ENCODE data around the gene LSM12.

The LSM12 gene

DNA sequence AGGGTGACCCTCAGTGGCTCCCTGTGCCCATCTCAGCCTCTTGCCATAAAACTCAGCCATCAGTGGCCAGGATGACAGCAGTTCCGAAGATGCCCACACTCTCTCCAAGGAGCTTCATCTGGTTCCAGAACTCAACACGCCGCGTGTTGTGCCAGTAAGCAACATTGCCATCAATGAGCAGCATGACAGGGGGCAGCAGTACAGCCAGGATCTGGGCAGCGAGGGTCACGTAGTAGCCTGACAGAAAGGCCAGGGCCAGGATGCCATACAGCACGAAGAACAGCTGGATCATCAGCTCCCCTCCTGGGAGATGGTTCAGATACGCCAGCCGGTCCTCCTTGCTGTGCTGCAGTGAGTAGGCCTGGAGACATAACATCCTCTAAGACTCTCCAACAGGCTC is 54.6 kb downstream of the LSM12 start:
- no peak overlapping the region for H3K4me3 ChIP-seq (ENCODE audit: low read depth, low read length)
- TF ChIP-seq, protein P1, sequence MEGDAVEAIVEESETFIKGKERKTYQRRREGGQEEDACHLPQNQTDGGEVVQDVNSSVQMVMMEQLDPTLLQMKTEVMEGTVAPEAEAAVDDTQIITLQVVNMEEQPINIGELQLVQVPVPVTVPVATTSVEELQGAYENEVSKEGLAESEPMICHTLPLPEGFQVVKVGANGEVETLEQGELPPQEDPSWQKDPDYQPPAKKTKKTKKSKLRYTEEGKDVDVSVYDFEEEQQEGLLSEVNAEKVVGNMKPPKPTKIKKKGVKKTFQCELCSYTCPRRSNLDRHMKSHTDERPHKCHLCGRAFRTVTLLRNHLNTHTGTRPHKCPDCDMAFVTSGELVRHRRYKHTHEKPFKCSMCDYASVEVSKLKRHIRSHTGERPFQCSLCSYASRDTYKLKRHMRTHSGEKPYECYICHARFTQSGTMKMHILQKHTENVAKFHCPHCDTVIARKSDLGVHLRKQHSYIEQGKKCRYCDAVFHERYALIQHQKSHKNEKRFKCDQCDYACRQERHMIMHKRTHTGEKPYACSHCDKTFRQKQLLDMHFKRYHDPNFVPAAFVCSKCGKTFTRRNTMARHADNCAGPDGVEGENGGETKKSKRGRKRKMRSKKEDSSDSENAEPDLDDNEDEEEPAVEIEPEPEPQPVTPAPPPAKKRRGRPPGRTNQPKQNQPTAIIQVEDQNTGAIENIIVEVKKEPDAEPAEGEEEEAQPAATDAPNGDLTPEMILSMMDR (IDR thresholded peaks at IDR 0.05; ENCODE audit: borderline replicate concordance, insufficient read depth, low read depth, low read length) = no peak

DNA sequence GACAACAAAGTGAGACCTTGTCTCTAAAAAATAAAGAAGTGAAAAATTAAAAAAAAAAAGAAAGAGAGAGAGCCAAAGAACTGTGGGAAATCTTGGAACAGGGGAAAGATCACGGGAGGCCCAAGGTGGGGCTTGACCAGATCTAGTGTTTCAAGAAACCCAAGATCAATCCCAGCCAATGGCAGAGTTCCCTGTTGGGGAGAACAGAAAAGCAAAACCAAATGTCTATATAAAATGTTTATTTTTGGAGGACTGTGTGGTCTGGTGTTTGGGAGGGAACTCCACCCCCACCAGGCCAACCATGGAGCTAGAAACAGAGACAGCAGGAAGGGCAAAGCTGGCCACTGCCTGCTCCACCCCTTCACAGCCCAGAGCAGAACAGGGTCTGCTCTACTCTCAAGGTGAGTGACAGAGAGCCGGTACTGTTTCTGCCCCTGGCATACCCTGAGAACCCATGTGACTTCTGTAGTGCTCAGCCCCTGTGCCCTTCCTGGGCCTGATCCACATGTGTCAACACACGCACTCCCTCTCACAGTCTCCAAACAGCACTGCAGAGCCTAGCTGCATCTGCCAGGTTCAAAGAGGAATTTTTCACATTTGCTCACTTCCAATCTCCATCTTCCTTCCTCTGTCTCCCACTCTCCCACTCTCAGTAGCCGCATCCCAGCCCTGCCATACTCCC is 55.4 kb downstream of the LSM12 start:
- no peak overlapping the region for H3K4me3 ChIP-seq (ENCODE audit: low read depth, low read length)

DNA sequence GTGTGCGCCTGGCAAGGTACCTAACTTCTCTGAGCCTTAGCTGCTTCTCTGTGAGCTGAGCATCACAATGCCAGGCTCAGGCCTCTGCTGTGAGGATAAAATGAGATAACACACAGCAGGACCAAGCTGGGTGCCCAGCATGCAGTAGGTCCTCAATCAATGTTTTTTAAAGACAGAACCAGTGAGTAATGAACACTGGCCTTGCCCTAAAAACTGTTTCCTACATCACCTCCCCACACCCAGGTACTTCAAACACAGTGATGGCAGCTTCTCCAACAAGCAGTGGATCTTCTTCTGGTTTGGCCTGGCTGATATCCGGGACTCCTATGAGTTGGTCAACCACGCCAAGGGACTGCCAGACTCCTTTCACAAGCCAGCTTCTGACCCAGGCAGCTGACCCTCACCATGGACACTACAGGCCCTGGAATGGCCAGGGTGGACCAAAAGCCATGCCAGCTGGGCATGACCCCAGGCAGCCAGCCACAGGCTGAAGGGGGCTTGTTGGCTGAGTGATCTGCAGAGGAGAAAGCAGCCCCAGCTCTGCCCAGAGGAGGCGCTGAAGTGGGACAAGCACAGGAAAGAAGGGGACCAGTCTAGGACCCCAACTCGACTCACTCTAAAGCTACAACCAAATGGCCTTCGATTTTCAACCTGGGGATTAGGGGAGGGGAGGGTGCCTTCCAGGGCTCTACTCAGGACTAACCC is 58.1 kb downstream of the LSM12 start:
- H3K4me3 ChIP-seq (ENCODE audit: low read depth, low read length) = no peak overlapping the region
- TF ChIP-seq, protein P1 (IDR thresholded peaks at IDR 0.05; ENCODE audit: borderline replicate concordance, insufficient read depth, low read depth, low read length) = no peak

More for the DNA sequence above, 55.4 kb downstream of the LSM12 start:
- TF ChIP-seq, protein P1 (IDR thresholded peaks at IDR 0.05; ENCODE audit: borderline replicate concordance, insufficient read depth, low read depth, low read length) = no peak

DNA sequence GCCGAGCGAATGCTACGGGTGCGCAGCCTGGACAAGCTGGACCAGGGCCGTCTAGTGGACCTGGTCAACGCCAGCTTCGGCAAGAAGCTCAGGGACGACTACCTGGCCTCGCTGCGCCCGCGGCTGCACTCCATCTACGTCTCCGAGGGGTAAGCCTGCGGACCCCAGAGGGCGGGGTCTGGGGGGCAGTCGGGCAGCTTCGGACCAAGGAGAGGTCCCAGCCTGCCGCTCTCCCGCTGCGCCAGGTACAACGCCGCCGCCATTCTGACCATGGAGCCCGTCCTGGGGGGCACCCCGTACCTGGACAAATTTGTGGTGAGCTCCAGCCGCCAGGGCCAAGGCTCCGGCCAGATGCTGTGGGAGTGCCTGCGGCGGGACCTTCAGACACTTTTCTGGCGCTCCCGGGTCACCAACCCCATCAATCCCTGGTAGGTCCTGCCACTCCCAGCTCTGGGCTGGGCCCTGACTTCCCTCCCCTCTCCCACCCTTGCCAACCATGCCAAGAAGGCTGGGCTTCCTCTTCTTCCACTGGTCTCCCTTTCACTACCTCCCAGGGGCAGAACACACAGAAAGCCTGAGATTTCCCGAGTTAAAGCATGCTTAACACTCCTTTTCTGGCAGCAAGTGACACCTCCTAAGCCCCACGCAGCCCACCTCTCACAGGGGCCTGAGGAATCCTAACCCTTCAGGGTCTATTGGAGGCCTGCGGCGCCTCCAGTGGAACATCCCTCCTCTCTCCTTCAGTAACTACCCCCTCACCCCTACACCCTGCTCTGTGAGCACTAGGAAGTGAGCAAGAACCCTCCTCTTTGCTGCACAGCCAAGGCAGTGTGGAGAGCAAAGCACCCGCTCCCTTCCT is 58.9 kb downstream of the LSM12 start:
- TF ChIP-seq, protein P1 (IDR thresholded peaks at IDR 0.05; ENCODE audit: borderline replicate concordance, insufficient read depth, low read depth, low read length) = no peak
- peak overlapping the region; percentile 66 for H3K4me3 ChIP-seq (ENCODE audit: low read depth, low read length)

DNA sequence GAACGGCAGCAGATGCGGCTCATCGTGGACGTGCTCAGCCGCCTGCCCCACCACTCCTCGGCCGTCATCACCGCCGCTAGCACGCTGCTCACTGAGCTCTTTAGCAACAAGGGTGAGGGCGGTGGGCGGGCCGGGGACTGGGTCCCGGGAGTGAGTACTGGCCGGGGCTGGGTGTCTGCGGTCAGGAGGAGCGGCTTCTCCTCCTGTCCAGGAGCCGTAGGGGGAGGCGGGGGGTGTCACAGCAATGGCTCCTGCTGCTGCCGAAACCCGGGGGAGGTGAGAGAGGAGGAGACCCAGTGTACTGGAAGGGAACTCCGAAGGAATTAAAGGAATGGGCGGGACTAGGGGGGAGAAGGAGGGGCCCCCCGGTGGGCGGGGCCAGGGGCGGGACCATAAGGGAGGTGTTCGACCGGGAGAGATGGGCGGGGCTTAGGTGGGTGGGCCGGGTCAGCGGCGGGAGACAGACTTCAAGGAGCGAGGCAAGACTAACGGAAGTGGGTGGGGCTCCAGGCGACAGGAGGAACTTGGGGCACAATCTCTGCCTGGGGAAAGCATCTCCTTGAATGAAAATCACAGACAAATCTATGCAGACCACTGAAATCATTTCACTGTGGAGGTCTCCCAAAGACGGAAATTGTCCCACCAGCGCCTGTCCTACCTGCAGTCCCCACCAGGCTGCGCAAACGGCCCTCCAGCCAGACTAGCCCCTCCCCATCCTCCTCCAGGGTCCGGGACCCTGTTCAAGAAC is 59.7 kb downstream of the LSM12 start:
- peak overlapping the region; percentile 66 for H3K4me3 ChIP-seq (ENCODE audit: low read depth, low read length)
- TF ChIP-seq, protein P1 (IDR thresholded peaks at IDR 0.05; ENCODE audit: borderline replicate concordance, insufficient read depth, low read depth, low read length) = peak; percentile 56

DNA sequence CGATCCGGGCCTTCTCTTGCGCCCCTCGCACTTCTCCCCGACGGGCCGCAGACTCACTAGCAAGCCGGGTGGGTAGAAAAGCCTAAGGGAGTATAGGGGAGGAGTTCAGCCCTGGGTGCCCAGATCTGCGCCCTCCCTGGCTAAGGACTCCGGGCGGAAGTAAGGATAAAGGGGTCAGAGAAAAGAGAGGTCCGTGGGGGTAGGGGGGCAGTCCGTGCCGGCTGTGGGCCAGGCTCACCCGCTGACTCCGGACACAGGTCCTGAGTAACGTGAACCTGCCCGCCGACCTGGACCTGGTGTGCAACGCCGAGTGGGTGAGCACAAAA is 60.2 kb downstream of the LSM12 start:
- TF ChIP-seq, protein P1 (IDR thresholded peaks at IDR 0.05; ENCODE audit: borderline replicate concordance, insufficient read depth, low read depth, low read length) = no peak
- peak overlapping the region; percentile 33 for H3K4me3 ChIP-seq (ENCODE audit: low read depth, low read length)
